Liver (tissue), 9 donors: ENCODE measurements around the gene DPT. TPM values are rescaled to one million over a fixed set of nuclear protein-coding genes. Genes with fewer than 3 reads are reported as not detected.

Source experiments
- DNase-seq: peaks from one replicate; pipeline ENCODE4 v3.0.0-alpha.2; 2017; ENCODE audit warnings: low spot score
- H3K27ac ChIP-seq, 2 donors: one replicate each; pipeline ENCODE4 v1.7.0; 2013; ENCODE audit warnings: inconsistent platforms in 2 of 2, low read length in 2 of 2, control low read depth in 1 of 2, low read depth in 1 of 2, mild to moderate bottlenecking in 1 of 2
- H3K27me3 ChIP-seq, 4 donors: one replicate each; pipeline versions ENCODE4 v1.6.1 to v1.7.0; 2013; ENCODE audit warnings: low read length in 3 of 4, inconsistent platforms in 1 of 4, mild to moderate bottlenecking in 1 of 4, moderate library complexity in 1 of 4; ENCODE audit not compliant: control insufficient read depth in 4 of 4, insufficient read depth in 4 of 4
- H3K36me3 ChIP-seq, 4 donors: one replicate each; pipeline versions ENCODE4 v1.6.1 to v1.7.0; 2013; ENCODE audit warnings: low read length in 3 of 4, mild to moderate bottlenecking in 3 of 4, low read depth in 1 of 4, moderate library complexity in 1 of 4; ENCODE audit not compliant: control insufficient read depth in 4 of 4, insufficient read depth in 3 of 4
- H3K4me1 ChIP-seq, 4 donors: one replicate each; pipeline versions ENCODE4 v1.6.1 to v1.7.0; 2013; ENCODE audit warnings: low read length in 3 of 4, mild to moderate bottlenecking in 3 of 4, moderate library complexity in 1 of 4; ENCODE audit not compliant: control insufficient read depth in 4 of 4, insufficient read depth in 4 of 4
- H3K4me3 ChIP-seq, 3 donors: one replicate each; pipeline versions ENCODE4 v1.6.1 to v1.7.0; 2013; ENCODE audit warnings: low read length in 3 of 3, control low read depth in 1 of 3, low read depth in 1 of 3, mild to moderate bottlenecking in 1 of 3
- H3K9ac ChIP-seq, 2 donors: one replicate each; pipeline ENCODE4 v1.7.0; 2013; ENCODE audit warnings: low read length in 2 of 2, mild to moderate bottlenecking in 2 of 2, moderate library complexity in 2 of 2, control low read depth in 1 of 2, low read depth in 1 of 2
- H3K9me3 ChIP-seq, 4 donors: one replicate each; pipeline versions ENCODE4 v1.6.1 to v1.7.0; 2013; ENCODE audit warnings: low read length in 3 of 4; ENCODE audit not compliant: control insufficient read depth in 4 of 4
- EGR1 ChIP-seq, 2 donors: IDR thresholded peaks; 2 replicates each; pipeline ENCODE4 v1.6.1; 2016 to 2018; ENCODE audit warnings: antibody characterized with exemption in 2 of 2, low read depth in 2 of 2
- FOXA1 ChIP-seq: IDR thresholded peaks from 2 replicates; pipeline ENCODE4 v1.6.1; 2016; ENCODE audit warnings: antibody characterized with exemption
- FOXA2 ChIP-seq: IDR thresholded peaks from 2 replicates; pipeline ENCODE4 v1.6.1; 2016; ENCODE audit warnings: antibody characterized with exemption
- GABPA ChIP-seq, 2 donors: IDR thresholded peaks in 1 of 2; conservative IDR thresholded peaks in 1 of 2; 2 replicates each; pipeline ENCODE4 v1.6.1; 2016; ENCODE audit warnings: antibody characterized with exemption in 2 of 2, mild to moderate bottlenecking in 1 of 2, moderate library complexity in 1 of 2
- HNF4A ChIP-seq, 2 donors: conservative IDR thresholded peaks; 2 replicates each; pipeline ENCODE4 v1.6.1; 2016; ENCODE audit warnings: antibody characterized with exemption in 2 of 2, mild to moderate bottlenecking in 2 of 2
- JUND ChIP-seq, 2 donors: IDR thresholded peaks; 2 replicates each; pipeline ENCODE4 v1.6.1; 2016; ENCODE audit warnings: antibody characterized with exemption in 2 of 2
- NR2F2 ChIP-seq: IDR thresholded peaks from 2 replicates; pipeline ENCODE4 v1.6.1; 2016; ENCODE audit warnings: antibody characterized with exemption
- RAD21 ChIP-seq, 2 donors: IDR thresholded peaks; 2 replicates each; pipeline ENCODE4 v1.6.1; 2016; ENCODE audit warnings: antibody characterized with exemption in 2 of 2, mild to moderate bottlenecking in 2 of 2
- RXRA ChIP-seq, 2 donors: IDR thresholded peaks; 2 replicates each; pipeline ENCODE4 v1.6.1; 2017 to 2018; ENCODE audit warnings: antibody characterized with exemption in 2 of 2, mild to moderate bottlenecking in 1 of 2
- SP1 ChIP-seq: IDR thresholded peaks from 2 replicates; pipeline ENCODE4 v1.6.1; 2018; ENCODE audit warnings: antibody characterized with exemption, mild to moderate bottlenecking
- TAF1 ChIP-seq: conservative IDR thresholded peaks from 2 replicates; pipeline ENCODE4 v1.6.1; 2016; ENCODE audit warnings: antibody characterized with exemption, mild to moderate bottlenecking
- YY1 ChIP-seq: IDR thresholded peaks from 2 replicates; pipeline ENCODE4 v1.6.1; 2016; ENCODE audit warnings: antibody characterized with exemption, mild to moderate bottlenecking
- WGBS: extraction: QIAGEN DNeasy Blood & Tissue Kit; methylation state at CpG from one replicate; pipeline ENCODE4 v1.1.7; 2013; 5-methylcytosine and 5-hydroxymethylcytosine counted together
- polyA plus RNA-seq, 2 donors: library from polyadenylated mRNA; stranded (reverse) in 1 of 2; unstranded in 1 of 2; fragments of 200-250 nt in 1 of 2; fragments of >200 nt in 1 of 2; fragmentation: Nextera tagmentation in 1 of 2; extraction: Ambion mirVana in 1 of 2; gene quantifications; one replicate each; pipeline versions ENCODE4 v1.2.1 to v1.2.3, GENCODE V29; 2013 to 2015
- total RNA-seq, 2 donors: library from RNA; depleted of rRNA; stranded (reverse); fragments of >200 nt; gene quantifications; one replicate each; pipeline ENCODE4 v1.2.3, GENCODE V29; 2014
- TF ChIP-seq, protein P1 (sequence below): IDR thresholded peaks from 2 replicates; pipeline ENCODE4 v1.6.1; 2016; ENCODE audit warnings: antibody characterized with exemption
- TF ChIP-seq, protein P2 (sequence below): IDR thresholded peaks from 2 replicates; pipeline ENCODE4 v1.6.1; 2016; ENCODE audit warnings: antibody characterized with exemption
- TF ChIP-seq, protein P3 (sequence below): fragments of 150-350 bp; IDR thresholded peaks from 2 replicates; pipeline ENCODE4 v1.5.1; 2017; ENCODE audit warnings: improper control_type of control experiment, low read depth, low read length; ENCODE audit not compliant: missing input control
- TF ChIP-seq, protein P4 (sequence below): IDR thresholded peaks from 2 replicates; pipeline ENCODE4 v1.6.1; 2016; ENCODE audit warnings: antibody characterized with exemption
- TF ChIP-seq, protein P5 (sequence below): IDR thresholded peaks from 2 replicates; pipeline ENCODE4 v1.6.1; 2016; ENCODE audit warnings: antibody characterized with exemption, mild to moderate bottlenecking
- donor health status: healthy.
- donor health status: healthy.
- donor health status: healthy.
- donor health status: healthy.
- donor health status: healthy.

DPT gene
- total and polyA plus RNA-seq, 4 donors: 0.42 to 5.0 (median 3.0) TPM

DNA sequence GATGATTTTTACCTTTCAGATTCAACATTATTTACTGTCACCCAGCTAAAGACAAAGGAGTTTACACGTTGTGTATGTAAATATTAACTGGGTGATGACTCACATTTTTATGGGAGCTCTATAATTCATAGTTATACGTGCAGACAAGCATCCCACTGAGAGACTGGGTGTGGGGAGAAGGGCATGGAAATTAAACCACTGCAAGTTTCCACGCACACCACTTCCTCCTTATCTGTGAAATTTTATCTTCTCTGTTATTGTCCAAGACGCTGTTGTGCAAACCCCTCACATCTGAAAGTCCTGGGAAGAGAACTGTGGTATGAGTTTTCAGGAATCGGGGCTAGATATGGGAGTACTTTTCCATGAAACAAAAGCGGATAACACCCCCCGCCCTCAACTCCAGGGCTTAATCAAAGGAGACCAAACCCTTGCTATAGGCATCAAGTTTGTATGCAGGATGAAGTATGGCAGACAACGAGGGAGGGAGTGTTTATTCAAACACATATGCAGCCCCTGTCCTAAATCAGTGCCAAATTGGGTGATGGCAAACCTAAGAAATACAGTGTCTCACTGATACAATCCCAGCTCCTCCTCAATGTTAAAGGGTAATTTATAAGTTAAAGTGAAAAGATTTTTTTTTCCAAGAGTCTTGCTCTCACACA, 23.3 kb upstream of the DPT start (continued):
- TF ChIP-seq, protein P1, sequence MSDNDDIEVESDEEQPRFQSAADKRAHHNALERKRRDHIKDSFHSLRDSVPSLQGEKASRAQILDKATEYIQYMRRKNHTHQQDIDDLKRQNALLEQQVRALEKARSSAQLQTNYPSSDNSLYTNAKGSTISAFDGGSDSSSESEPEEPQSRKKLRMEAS: no peak
- TF ChIP-seq GABPA (IDR thresholded peaks at IDR 0.05 in 1 of 2, conservative IDR thresholded peaks at IDR 0.05 in 1 of 2) (no peak), HNF4A (conservative IDR thresholded peaks at IDR 0.05) (no peak), RAD21 (IDR thresholded peaks at IDR 0.05) (no peak), EGR1 (IDR thresholded peaks at IDR 0.05; ENCODE audit: low read depth in 2 of 2) (no peak)

DNA sequence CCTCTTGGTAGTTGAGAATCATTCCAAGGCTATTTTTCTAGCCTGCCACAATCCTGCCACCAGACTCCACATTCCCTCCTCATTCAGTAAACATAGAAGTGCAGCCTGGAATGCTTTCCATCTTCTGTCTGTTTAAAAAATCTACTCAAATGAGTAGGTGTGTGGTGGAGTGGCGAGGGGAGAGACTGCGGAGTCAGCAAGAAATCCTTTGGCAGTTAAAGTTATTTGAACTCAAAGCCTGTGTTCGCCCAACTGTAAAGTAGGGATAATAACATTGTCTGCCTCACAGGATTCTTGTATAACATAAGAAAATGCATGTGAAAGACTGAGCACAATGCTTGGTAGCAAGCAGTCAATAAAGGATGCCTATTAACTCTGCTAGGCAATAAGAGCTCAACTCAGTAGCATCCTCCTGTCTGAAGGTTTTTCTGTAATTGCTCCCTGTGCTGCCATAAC, 22.2 kb upstream of the DPT start:
- H3K4me3 ChIP-seq: no peak overlapping the region
- no peak overlapping the region for H3K9ac ChIP-seq
- no peaks in the 10 kb centered on the region for H3K9me3 ChIP-seq
- WGBS: 60% methylated on average over 3 of the region's 3 CpGs
- H3K4me1 ChIP-seq: no peaks in the 10 kb centered on the region
- no peak for TF ChIP-seq FOXA2
- no peak for TF ChIP-seq SP1
- no peak for TF ChIP-seq RAD21 (IDR thresholded peaks at IDR 0.05)
- no peak for TF ChIP-seq FOXA1
- no peaks in the 10 kb centered on the region for H3K27me3 ChIP-seq
- H3K36me3 ChIP-seq: no peaks in the 10 kb centered on the region
- no peak for DNase-seq
- no peak overlapping the region for H3K27ac ChIP-seq

DNA sequence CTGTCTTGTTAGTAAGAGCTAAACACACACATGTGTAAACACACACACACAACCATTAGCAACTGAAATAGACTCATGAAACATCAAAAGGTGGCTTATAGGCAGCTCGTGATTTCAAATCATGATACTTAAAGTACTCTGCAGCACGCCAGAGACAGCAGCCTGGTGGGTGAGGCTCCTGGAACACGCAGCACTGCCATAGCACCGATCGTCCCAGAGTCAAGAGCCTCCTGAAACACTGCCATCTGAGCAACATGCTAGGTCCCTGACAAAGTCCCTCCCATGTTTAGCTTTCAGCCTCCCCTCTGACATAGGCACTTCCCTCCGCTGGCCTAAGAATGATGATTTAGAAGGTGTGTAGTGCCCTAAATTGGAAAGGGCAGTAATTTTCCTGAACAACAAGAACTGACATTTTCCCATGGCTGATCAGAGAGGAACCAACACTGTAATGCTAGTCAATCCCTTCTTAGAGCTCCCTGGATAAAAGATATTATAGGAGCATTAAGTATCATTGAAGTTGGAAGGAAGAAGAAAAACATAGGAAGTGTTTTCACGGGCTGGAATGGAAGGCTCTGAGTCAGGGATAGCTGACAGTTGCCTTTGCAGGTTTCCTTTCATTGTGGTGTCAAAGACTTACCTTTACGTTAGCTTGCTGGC, 14.1 kb upstream of the DPT start:
- WGBS: 95% methylated on average over 8 of the region's 8 CpGs
- Histone ChIP-seq H3K4me3 (no peak overlapping the region), H3K27me3 (no peaks in the 10 kb centered on the region), H3K4me1 (no peaks in the 10 kb centered on the region), H3K9me3 (no peaks in the 10 kb centered on the region), H3K36me3 (no peaks in the 10 kb centered on the region), H3K27ac (no peak overlapping the region), H3K9ac (no peak overlapping the region)
- no peak for DNase-seq
- TF ChIP-seq NR2F2 (no peak), YY1 (no peak), JUND (IDR thresholded peaks at IDR 0.05) (no peak), TAF1 (no peak), EGR1 (IDR thresholded peaks at IDR 0.05; ENCODE audit: low read depth in 2 of 2) (no peak), FOXA1 (no peak), FOXA2 (no peak), RXRA (IDR thresholded peaks at IDR 0.05) (no peak), GABPA (IDR thresholded peaks at IDR 0.05 in 1 of 2, conservative IDR thresholded peaks at IDR 0.05 in 1 of 2) (no peak), RAD21 (IDR thresholded peaks at IDR 0.05) (no peak)
- TF ChIP-seq, protein P2, sequence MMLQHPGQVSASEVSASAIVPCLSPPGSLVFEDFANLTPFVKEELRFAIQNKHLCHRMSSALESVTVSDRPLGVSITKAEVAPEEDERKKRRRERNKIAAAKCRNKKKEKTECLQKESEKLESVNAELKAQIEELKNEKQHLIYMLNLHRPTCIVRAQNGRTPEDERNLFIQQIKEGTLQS: no peak
- TF ChIP-seq, protein P3, sequence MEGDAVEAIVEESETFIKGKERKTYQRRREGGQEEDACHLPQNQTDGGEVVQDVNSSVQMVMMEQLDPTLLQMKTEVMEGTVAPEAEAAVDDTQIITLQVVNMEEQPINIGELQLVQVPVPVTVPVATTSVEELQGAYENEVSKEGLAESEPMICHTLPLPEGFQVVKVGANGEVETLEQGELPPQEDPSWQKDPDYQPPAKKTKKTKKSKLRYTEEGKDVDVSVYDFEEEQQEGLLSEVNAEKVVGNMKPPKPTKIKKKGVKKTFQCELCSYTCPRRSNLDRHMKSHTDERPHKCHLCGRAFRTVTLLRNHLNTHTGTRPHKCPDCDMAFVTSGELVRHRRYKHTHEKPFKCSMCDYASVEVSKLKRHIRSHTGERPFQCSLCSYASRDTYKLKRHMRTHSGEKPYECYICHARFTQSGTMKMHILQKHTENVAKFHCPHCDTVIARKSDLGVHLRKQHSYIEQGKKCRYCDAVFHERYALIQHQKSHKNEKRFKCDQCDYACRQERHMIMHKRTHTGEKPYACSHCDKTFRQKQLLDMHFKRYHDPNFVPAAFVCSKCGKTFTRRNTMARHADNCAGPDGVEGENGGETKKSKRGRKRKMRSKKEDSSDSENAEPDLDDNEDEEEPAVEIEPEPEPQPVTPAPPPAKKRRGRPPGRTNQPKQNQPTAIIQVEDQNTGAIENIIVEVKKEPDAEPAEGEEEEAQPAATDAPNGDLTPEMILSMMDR: no peak
- TF ChIP-seq, protein P4, sequence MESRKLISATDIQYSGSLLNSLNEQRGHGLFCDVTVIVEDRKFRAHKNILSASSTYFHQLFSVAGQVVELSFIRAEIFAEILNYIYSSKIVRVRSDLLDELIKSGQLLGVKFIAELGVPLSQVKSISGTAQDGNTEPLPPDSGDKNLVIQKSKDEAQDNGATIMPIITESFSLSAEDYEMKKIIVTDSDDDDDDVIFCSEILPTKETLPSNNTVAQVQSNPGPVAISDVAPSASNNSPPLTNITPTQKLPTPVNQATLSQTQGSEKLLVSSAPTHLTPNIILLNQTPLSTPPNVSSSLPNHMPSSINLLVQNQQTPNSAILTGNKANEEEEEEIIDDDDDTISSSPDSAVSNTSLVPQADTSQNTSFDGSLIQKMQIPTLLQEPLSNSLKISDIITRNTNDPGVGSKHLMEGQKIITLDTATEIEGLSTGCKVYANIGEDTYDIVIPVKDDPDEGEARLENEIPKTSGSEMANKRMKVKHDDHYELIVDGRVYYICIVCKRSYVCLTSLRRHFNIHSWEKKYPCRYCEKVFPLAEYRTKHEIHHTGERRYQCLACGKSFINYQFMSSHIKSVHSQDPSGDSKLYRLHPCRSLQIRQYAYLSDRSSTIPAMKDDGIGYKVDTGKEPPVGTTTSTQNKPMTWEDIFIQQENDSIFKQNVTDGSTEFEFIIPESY: no peak
- TF ChIP-seq, protein P5, sequence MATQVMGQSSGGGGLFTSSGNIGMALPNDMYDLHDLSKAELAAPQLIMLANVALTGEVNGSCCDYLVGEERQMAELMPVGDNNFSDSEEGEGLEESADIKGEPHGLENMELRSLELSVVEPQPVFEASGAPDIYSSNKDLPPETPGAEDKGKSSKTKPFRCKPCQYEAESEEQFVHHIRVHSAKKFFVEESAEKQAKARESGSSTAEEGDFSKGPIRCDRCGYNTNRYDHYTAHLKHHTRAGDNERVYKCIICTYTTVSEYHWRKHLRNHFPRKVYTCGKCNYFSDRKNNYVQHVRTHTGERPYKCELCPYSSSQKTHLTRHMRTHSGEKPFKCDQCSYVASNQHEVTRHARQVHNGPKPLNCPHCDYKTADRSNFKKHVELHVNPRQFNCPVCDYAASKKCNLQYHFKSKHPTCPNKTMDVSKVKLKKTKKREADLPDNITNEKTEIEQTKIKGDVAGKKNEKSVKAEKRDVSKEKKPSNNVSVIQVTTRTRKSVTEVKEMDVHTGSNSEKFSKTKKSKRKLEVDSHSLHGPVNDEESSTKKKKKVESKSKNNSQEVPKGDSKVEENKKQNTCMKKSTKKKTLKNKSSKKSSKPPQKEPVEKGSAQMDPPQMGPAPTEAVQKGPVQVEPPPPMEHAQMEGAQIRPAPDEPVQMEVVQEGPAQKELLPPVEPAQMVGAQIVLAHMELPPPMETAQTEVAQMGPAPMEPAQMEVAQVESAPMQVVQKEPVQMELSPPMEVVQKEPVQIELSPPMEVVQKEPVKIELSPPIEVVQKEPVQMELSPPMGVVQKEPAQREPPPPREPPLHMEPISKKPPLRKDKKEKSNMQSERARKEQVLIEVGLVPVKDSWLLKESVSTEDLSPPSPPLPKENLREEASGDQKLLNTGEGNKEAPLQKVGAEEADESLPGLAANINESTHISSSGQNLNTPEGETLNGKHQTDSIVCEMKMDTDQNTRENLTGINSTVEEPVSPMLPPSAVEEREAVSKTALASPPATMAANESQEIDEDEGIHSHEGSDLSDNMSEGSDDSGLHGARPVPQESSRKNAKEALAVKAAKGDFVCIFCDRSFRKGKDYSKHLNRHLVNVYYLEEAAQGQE: no peak
- TF ChIP-seq, protein P1: no peak
